ENCODE data around the gene DNM1. TPM values are rescaled to one million over a fixed set of nuclear protein-coding genes. Genes with fewer than 3 reads are reported as not detected.
A peak's percentile ranks its signal among the peaks of the same experiment; 100 is the strongest.

The DNM1 gene
- polyA plus RNA-seq, 3 donors, result 0.05 to 4.9 (median 0.56) TPM

DNA sequence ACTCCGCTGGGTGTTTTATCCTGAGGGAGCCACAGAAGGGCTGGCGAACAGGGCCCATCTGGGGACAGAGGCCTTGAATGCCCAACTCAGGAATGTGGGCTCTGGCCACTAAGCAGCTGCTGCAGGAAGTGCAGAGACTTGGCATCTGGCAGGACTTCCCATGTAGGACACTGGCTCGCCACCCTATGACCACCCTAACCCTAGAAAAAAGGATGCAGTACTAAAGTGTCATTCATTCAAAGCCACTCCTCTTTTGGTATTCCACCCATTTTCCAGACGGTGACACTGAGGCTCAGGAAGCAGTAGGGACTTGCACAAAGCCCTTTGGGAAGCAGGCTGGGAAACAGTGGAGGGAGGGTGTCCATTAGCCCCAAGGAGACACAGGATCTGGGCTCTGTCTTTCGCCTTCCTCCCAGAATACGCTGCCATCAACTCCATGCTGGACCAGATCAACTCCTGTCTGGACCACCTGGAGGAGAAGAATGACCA lies 40.1 kb upstream of the DNM1 start:
- Histone ChIP-seq H3K4me1 (ENCODE audit: control insufficient read depth in 1 of 2, insufficient read depth in 2 of 2, low read length in 2 of 2) (peaks cover 16 to 20% of the 10 kb centered on the region in 2 donors), H3K9me3 (replicated peaks in 1 of 2; ENCODE audit: control insufficient read depth in 1 of 2, insufficient read depth in 1 of 2, low read length in 2 of 2) (no peaks in the 10 kb centered on the region), H3K27ac (ENCODE audit: low read depth in 1 of 2, low read length in 2 of 2) (no peak overlapping the region), H3K79me2 (ENCODE audit: insufficient read depth, low read length) (peaks cover 8% of the 10 kb centered on the region), H3K27me3 (ENCODE audit: control insufficient read depth in 2 of 2, insufficient read depth in 2 of 2, low read length in 2 of 2) (no peaks in the 10 kb centered on the region), H3K36me3 (replicated peaks in 1 of 2; ENCODE audit: control insufficient read depth in 1 of 2, insufficient read depth in 2 of 2, low read length in 2 of 2) (peaks cover 40 to 47% of the 10 kb centered on the region in 2 donors), H3K4me2 (replicated peaks; ENCODE audit: extremely low read depth, low read length, poor library complexity, severe bottlenecking) (no peak overlapping the region), H2AFZ (ENCODE audit: insufficient read depth, low read depth, low read length, poor library complexity, severe bottlenecking) (no peak overlapping the region), H3K9ac (ENCODE audit: insufficient read depth, low read length, poor library complexity, severe bottlenecking) (no peak overlapping the region), H3K4me3 (replicated peaks in 1 of 3; ENCODE audit: low read depth in 2 of 3, low read length in 3 of 3) (no peak overlapping the region), H4K20me1 (ENCODE audit: insufficient read depth, low read length) (no peaks in the 10 kb centered on the region)
- Mint-ChIP-seq H3K27ac (no peak overlapping the region), H3K36me3 (peaks cover 39 to 53% of the 10 kb centered on the region in 2 donors), H3K4me1 (peaks cover 15% of the 10 kb centered on the region), H3K27me3 (ENCODE audit: low read depth in 3 of 3) (peaks cover 0 to 5% (median 0%) of the 10 kb centered on the region in 3 donors), H3K4me3 (no peak overlapping the region), H3K9me3 (no peaks in the 10 kb centered on the region)
- TF ChIP-seq, protein P1, sequence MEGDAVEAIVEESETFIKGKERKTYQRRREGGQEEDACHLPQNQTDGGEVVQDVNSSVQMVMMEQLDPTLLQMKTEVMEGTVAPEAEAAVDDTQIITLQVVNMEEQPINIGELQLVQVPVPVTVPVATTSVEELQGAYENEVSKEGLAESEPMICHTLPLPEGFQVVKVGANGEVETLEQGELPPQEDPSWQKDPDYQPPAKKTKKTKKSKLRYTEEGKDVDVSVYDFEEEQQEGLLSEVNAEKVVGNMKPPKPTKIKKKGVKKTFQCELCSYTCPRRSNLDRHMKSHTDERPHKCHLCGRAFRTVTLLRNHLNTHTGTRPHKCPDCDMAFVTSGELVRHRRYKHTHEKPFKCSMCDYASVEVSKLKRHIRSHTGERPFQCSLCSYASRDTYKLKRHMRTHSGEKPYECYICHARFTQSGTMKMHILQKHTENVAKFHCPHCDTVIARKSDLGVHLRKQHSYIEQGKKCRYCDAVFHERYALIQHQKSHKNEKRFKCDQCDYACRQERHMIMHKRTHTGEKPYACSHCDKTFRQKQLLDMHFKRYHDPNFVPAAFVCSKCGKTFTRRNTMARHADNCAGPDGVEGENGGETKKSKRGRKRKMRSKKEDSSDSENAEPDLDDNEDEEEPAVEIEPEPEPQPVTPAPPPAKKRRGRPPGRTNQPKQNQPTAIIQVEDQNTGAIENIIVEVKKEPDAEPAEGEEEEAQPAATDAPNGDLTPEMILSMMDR (IDR thresholded peaks at IDR 0.05), result no peak
- intact Hi-C loops (cut with micrococcal nuclease), result no loop called here
- DNase-seq, result no peak
- WGBS (ENCODE audit: insufficient coverage), result 92% methylated on average over 4 of the region's 6 CpGs

DNA sequence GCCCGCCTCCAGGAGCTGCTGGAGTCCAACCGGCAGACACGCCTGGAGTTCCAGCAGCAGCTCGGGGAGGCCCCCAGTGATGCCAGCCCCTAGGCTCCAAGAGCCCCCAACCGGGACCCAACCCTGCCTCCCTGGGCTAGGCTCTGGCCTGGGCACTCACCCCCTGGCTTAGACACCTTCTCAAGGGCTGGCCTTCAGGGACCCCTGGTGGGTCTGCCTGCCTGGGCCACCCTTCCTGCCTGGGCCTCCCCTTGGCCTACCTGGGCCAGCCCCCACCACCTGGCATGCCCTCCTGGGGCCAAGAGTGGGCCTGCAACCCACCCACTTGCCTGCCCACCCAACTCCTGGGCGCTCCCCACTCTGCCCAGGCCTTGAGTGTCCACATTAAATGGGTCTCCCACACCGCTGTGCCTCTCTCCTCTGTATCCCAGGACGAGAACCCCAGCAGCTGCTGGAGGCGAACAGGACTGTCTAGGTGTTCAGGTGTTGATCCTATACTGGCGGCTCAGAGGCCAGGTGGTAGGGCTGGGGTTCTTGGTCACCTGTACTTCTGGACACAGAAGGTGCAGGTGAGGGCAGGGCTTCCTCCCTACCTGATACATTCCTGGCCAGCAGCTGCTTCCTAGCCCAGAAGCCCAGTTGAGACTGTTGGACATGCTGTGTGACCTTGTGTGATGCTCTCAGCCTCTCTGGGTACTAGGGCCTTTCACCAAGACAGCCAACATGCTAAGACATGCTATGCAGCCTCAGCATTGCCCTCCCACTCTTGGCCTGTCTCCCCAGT lies 39.5 kb upstream of the DNM1 start:
- TF ChIP-seq, protein P1 (IDR thresholded peaks at IDR 0.05), result no peak
- no peaks in the 10 kb centered on the region for H3K9me3 Mint-ChIP-seq
- H3K4me1 Mint-ChIP-seq, result peaks cover 15% of the 10 kb centered on the region
- intact Hi-C loops (cut with micrococcal nuclease), result no loop called here
- no peak overlapping the region for H3K4me3 Mint-ChIP-seq
- peaks cover 44 to 54% of the 10 kb centered on the region in 2 donors for H3K36me3 ChIP-seq (replicated peaks in 1 of 2; ENCODE audit: control insufficient read depth in 1 of 2, insufficient read depth in 2 of 2, low read length in 2 of 2)
- 96% methylated on average over 8 of the region's 10 CpGs for WGBS (ENCODE audit: insufficient coverage)
- no peaks in the 10 kb centered on the region for H3K27me3 ChIP-seq (ENCODE audit: control insufficient read depth in 2 of 2, insufficient read depth in 2 of 2, low read length in 2 of 2)
- no peak for DNase-seq
- no peaks in the 10 kb centered on the region for H3K9me3 ChIP-seq (replicated peaks in 1 of 2; ENCODE audit: control insufficient read depth in 1 of 2, insufficient read depth in 1 of 2, low read length in 2 of 2)
- H3K79me2 ChIP-seq (ENCODE audit: insufficient read depth, low read length), result peaks cover 8% of the 10 kb centered on the region
- peaks cover 0 to 5% (median 0%) of the 10 kb centered on the region in 3 donors for H3K27me3 Mint-ChIP-seq (ENCODE audit: low read depth in 3 of 3)
- no peaks in the 10 kb centered on the region for H4K20me1 ChIP-seq (ENCODE audit: insufficient read depth, low read length)
- H3K4me1 ChIP-seq (ENCODE audit: control insufficient read depth in 1 of 2, insufficient read depth in 2 of 2, low read length in 2 of 2), result peaks cover 16 to 20% of the 10 kb centered on the region in 2 donors
- no peak overlapping the region for H3K4me3 ChIP-seq (replicated peaks in 1 of 3; ENCODE audit: low read depth in 2 of 3, low read length in 3 of 3)
- H3K4me2 ChIP-seq (replicated peaks; ENCODE audit: extremely low read depth, low read length, poor library complexity, severe bottlenecking), result no peak overlapping the region
- peaks cover 42 to 59% of the 10 kb centered on the region in 2 donors for H3K36me3 Mint-ChIP-seq
- H3K27ac ChIP-seq (ENCODE audit: low read depth in 1 of 2, low read length in 2 of 2), result no peak overlapping the region
- peak overlapping the region in 3 of 7 donors; percentile 57 to 60 (median 60) for H3K27ac Mint-ChIP-seq
- no peak overlapping the region for H2AFZ ChIP-seq (ENCODE audit: insufficient read depth, low read depth, low read length, poor library complexity, severe bottlenecking)
- no peak overlapping the region for H3K9ac ChIP-seq (ENCODE audit: insufficient read depth, low read length, poor library complexity, severe bottlenecking)
